K562 (cell line): ENCODE measurements around the gene GASK1A. TPM values are rescaled to one million over a fixed set of nuclear protein-coding genes. Genes with fewer than 3 reads are reported as not detected.

Experiments
- ERF ChIP-seq: fragments of 450-650 bp; formaldehyde crosslinking; IDR thresholded peaks from 2 replicates; pipeline ENCODE4 v1.4.0; 2020; ENCODE audit warnings: mild to moderate bottlenecking, mixed read lengths
- GABPB1 ChIP-seq: sonication (generic); formaldehyde crosslinking; IDR thresholded peaks from 2 replicates; pipeline ENCODE4 v1.8.0; 2022; ENCODE audit warnings: mild to moderate bottlenecking, missing genetic modification reagents
- GABPB2 ChIP-seq: fragments of 250-450 bp; sonication (Bioruptor Pico); conservative IDR thresholded peaks from 2 replicates; pipeline ENCODE4 v1.5.1; 2021; ENCODE audit warnings: mild to moderate bottlenecking
- KLF1 ChIP-seq: fragments of 450-650 bp; IDR thresholded peaks from 2 replicates; pipeline ENCODE4 v1.6.1; 2016; ENCODE audit warnings: missing genetic modification characterization, missing compliant biosample characterization
- NONO ChIP-seq, 2 experiments: fragments of 200-400 bp in 1 of 2; fragments of 450-650 bp in 1 of 2; formaldehyde crosslinking in 1 of 2; IDR thresholded peaks; 2 replicates each; pipeline ENCODE4 v1.6.1; 2017; ENCODE audit warnings: low read depth in 2 of 2, mild to moderate bottlenecking in 2 of 2, moderate library complexity in 2 of 2, low read length in 1 of 2
- PHB ChIP-seq: fragments of 250-450 bp; sonication (Bioruptor Pico); IDR thresholded peaks from 2 replicates; pipeline ENCODE4 v1.5.0; 2021
- PKNOX1 ChIP-seq: fragments of 450-650 bp; IDR thresholded peaks from 2 replicates; pipeline ENCODE4 v1.6.1; 2016
- RERE ChIP-seq: sonication (generic); formaldehyde crosslinking; IDR thresholded peaks from 2 replicates; pipeline ENCODE4 v1.8.0; 2023; ENCODE audit warnings: missing genetic modification reagents, mild to moderate bottlenecking, borderline replicate concordance
- polyA plus RNA-seq, 8 experiments: library from polyadenylated mRNA; depleted of rRNA in 4 of 8; stranded (reverse) in 5 of 8; unstranded in 3 of 8; fragments of >200 nt; fragmentation: Nextera tagmentation in 2 of 8; fragmentation: Illumina TruSeq in 1 of 8; extraction: Ambion mirVana in 2 of 8; extraction: Trizol in 1 of 8; gene quantifications; 2 replicates each; pipeline versions ENCODE4 v1.2.1 to v1.2.3, GENCODE V29; 2011 to 2014; ENCODE audit warnings: inconsistent platforms in 1 of 8, missing spikeins in 1 of 8
- total RNA-seq, 7 experiments: library from RNA; depleted of rRNA in 6 of 7; stranded (reverse); fragments of >200 nt in 6 of 7; fragmentation: Illumina TruSeq in 2 of 7; extraction: Trizol in 2 of 7; gene quantifications; 2 replicates each; pipeline versions ENCODE4 v1.2.1 to v1.2.3, GENCODE V29; 2011 to 2021; ENCODE audit warnings: low replicate concordance in 1 of 7
- TF ChIP-seq, protein P1 (sequence below): fragments of 250-450 bp; sonication (Bioruptor Pico); IDR thresholded peaks from 2 replicates; pipeline ENCODE4 v1.5.1; 2021; ENCODE audit warnings: mild to moderate bottlenecking

The GASK1A gene
- total and polyA plus RNA-seq, 9 of the 15 experiments (the other 6 are each of a cell fraction or from before 2014, with no cell fraction given): 0.04 to 0.11 (median 0.05) TPM; not detected in 5

GRCh38 chr3:42999632-43000031 lies 20.5 kb downstream of the GASK1A start (continued):
- TF ChIP-seq NONO (IDR thresholded peaks at IDR 0.05; ENCODE audit: low read depth in 2 of 2, low read length in 1 of 2) (no peak), ERF (CRISPR knock-in tag) (no peak), GABPB2 (CRISPR knock-in tag) (no peak), RERE (CRISPR knock-in tag) (no peak), PHB (CRISPR knock-in tag) (no peak), GABPB1 (CRISPR knock-in tag) (no peak), PKNOX1 (no peak), KLF1 (no peak)
- TF ChIP-seq, protein P1, sequence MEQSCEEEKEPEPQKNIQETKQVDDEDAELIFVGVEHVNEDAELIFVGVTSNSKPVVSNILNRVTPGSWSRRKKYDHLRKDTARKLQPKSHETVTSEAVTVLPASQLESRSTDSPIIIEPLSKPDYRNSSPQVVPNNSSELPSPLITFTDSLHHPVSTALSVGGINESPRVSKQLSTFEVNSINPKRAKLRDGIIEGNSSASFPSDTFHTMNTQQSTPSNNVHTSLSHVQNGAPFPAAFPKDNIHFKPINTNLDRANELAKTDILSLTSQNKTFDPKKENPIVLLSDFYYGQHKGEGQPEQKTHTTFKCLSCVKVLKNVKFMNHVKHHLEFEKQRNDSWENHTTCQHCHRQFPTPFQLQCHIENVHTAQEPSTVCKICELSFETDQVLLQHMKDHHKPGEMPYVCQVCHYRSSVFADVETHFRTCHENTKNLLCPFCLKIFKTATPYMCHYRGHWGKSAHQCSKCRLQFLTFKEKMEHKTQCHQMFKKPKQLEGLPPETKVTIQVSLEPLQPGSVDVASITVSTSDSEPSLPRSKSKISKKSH (CRISPR knock-in tag): no peak
